Smooth muscle cell (in vitro differentiated cells): ENCODE results near the gene IRF5. TPM values are rescaled to one million over a fixed set of nuclear protein-coding genes. Genes with fewer than 3 reads are reported as not detected.

Source experiments
- DNase-seq: peaks from one replicate; lab custom pipeline; 2025; ENCODE audit not compliant: unreplicated experiment; lab: John Stamatoyannopoulos, UW
- H2AFZ ChIP-seq: fragments of 200-600 bp; sonication (generic); 2 replicates; pipeline ENCODE4 v1.6.0; 2016; ENCODE audit warnings: antibody characterized with exemption, low read depth, mild to moderate bottlenecking
- H3F3A ChIP-seq: fragments of 200-600 bp; sonication (generic); 2 replicates; pipeline ENCODE4 v1.6.0; 2017; ENCODE audit warnings: antibody characterized with exemption, low read depth
- H3K27ac ChIP-seq: fragments of 200-600 bp; sonication (generic); 2 replicates; pipeline ENCODE4 v1.5.1; 2016; ENCODE audit warnings: low read depth, mild to moderate bottlenecking
- H3K27me3 ChIP-seq: fragments of 200-600 bp; sonication (generic); 2 replicates; pipeline ENCODE4 v1.6.1; 2016; ENCODE audit warnings: low read depth, mild to moderate bottlenecking
- H3K36me3 ChIP-seq: fragments of 200-600 bp; sonication (generic); 2 replicates; pipeline ENCODE4 v1.5.1; 2016; ENCODE audit warnings: low read depth
- H3K4me1 ChIP-seq: fragments of 200-600 bp; sonication (generic); 2 replicates; pipeline ENCODE4 v1.5.1; 2016; ENCODE audit warnings: low read depth
- H3K4me2 ChIP-seq: fragments of 200-600 bp; sonication (generic); 2 replicates; pipeline ENCODE4 v1.6.0; 2016; ENCODE audit warnings: mild to moderate bottlenecking
- H3K4me3 ChIP-seq: fragments of 200-600 bp; sonication (generic); 2 replicates; pipeline ENCODE4 v1.5.1; 2016; ENCODE audit warnings: mild to moderate bottlenecking
- H3K79me2 ChIP-seq: fragments of 200-600 bp; sonication (generic); 2 replicates; pipeline ENCODE4 v1.6.0; 2016; ENCODE audit warnings: low read depth, mild to moderate bottlenecking
- H3K9ac ChIP-seq: fragments of 200-600 bp; sonication (generic); 2 replicates; pipeline ENCODE4 v1.6.0; 2016; ENCODE audit warnings: low read depth
- H3K9me3 ChIP-seq: fragments of 200-600 bp; sonication (generic); replicated peaks from 2 replicates; pipeline ENCODE4 v1.5.1; 2016; ENCODE audit warnings: low read depth
- H4K20me1 ChIP-seq: fragments of 200-600 bp; sonication (generic); 2 replicates; pipeline ENCODE4 v1.6.0; 2016; ENCODE audit warnings: low read depth
- WGBS: methylation state at CpG from one replicate; pipeline ENCODE4 v1.1.7; 2016; ENCODE audit warnings: low lambda C conversion rate; 5-methylcytosine and 5-hydroxymethylcytosine counted together
- polyA plus RNA-seq: library from polyadenylated mRNA; unstranded; fragments of >200 nt; fragmentation: Nextera tagmentation; extraction: Ambion mirVana; gene quantifications from 2 replicates; pipeline ENCODE4 v1.2.1, GENCODE V29; 2016
- total RNA-seq: library from RNA; depleted of rRNA; stranded (reverse); fragments of >200 nt; gene quantifications from 2 replicates; pipeline ENCODE4 v1.2.3, GENCODE V29; 2014
- TF ChIP-seq, protein P1 (sequence below): fragments of 200-600 bp; sonication (generic); IDR thresholded peaks from 2 replicates; pipeline ENCODE4 v1.5.1; 2017; ENCODE audit warnings: borderline replicate concordance, mild to moderate bottlenecking, antibody characterized with exemption; ENCODE audit not compliant: insufficient read depth, poor library complexity, severe bottlenecking

The IRF5 gene
- total and polyA plus RNA-seq, 2 experiments from 2014 or later: 0.35 to 0.76 TPM

DNA sequence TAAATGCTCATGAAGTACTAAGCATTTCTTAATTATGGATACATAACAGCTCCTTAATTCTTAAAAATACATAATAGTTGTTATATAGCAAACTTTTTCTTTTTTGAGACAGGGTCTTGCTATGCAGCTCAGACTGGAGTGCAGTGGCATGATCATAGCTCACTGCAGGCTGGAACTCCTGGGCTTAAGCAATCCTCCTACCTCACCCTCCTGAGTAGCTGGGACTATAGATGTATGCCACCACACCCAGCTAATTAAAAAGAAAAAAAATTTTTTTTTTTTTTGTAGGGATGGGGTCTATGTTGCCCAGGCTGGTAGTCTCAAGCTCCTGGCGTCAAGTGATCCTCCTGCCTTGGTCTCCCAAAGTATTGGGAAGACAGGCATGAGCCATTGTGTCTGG, 30.9 kb downstream of the IRF5 start:
- Histone ChIP-seq H4K20me1 (peaks cover 3% of the 10 kb centered on the region), H2AFZ (no peak overlapping the region), H3K9ac (no peak overlapping the region), H3K27me3 (no peaks in the 10 kb centered on the region), H3K4me3 (no peak overlapping the region), H3K9me3 (no peaks in the 10 kb centered on the region), H3K79me2 (no peaks in the 10 kb centered on the region), H3K4me1 (no peaks in the 10 kb centered on the region), H3K27ac (no peak overlapping the region), H3F3A (no peaks in the 10 kb centered on the region), H3K4me2 (no peak overlapping the region), H3K36me3 (peaks cover 39% of the 10 kb centered on the region)
- 96% methylated on average over 1 of the region's 1 CpG for WGBS
- no peak for DNase-seq
- TF ChIP-seq, protein P1, sequence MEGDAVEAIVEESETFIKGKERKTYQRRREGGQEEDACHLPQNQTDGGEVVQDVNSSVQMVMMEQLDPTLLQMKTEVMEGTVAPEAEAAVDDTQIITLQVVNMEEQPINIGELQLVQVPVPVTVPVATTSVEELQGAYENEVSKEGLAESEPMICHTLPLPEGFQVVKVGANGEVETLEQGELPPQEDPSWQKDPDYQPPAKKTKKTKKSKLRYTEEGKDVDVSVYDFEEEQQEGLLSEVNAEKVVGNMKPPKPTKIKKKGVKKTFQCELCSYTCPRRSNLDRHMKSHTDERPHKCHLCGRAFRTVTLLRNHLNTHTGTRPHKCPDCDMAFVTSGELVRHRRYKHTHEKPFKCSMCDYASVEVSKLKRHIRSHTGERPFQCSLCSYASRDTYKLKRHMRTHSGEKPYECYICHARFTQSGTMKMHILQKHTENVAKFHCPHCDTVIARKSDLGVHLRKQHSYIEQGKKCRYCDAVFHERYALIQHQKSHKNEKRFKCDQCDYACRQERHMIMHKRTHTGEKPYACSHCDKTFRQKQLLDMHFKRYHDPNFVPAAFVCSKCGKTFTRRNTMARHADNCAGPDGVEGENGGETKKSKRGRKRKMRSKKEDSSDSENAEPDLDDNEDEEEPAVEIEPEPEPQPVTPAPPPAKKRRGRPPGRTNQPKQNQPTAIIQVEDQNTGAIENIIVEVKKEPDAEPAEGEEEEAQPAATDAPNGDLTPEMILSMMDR: no peak

DNA sequence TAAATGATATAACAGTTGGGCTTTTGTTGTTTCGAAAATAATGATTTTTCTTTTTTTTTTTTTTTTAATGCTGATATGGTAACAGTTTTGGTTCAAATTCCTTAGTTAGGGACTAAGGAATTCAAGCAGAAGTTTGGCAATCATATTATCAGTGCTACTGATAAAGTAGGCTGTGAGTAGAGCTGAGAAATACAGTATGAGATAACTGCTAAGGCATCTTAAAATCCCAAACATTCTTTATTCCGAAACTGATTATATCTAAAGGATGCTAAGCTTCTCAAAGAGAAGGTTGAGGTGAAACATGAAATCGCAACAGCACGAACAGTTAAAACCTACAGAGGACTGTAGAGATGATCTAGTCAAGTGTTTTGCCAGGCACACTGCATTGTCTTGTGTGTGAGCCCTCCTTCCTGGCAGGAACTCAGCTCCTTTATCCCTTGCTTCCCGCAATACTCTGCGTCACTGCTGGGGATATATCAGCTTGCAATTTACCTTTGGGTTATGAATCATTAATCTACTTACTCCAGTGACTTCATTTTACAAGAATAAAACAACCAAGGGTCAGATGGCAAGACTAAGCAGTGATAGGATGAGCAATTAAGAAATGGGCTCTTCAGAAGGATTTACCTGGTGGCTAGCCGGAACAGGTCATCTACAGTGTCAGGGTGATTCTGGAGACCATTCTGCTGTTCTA, 36.7 kb downstream of the IRF5 start:
- H3F3A ChIP-seq: no peaks in the 10 kb centered on the region
- no peaks in the 10 kb centered on the region for H3K4me1 ChIP-seq
- H3K9ac ChIP-seq: no peak overlapping the region
- no peaks in the 10 kb centered on the region for H3K9me3 ChIP-seq
- H4K20me1 ChIP-seq: no peaks in the 10 kb centered on the region
- 81% methylated on average over 7 of the region's 7 CpGs for WGBS
- DNase-seq: no peak
- H3K4me3 ChIP-seq: no peak overlapping the region
- H3K79me2 ChIP-seq: no peaks in the 10 kb centered on the region
- no peak overlapping the region for H3K27ac ChIP-seq
- H3K36me3 ChIP-seq: peaks cover 40% of the 10 kb centered on the region
- TF ChIP-seq, protein P1: no peak
- H3K4me2 ChIP-seq: no peak overlapping the region
- no peaks in the 10 kb centered on the region for H3K27me3 ChIP-seq
- no peak overlapping the region for H2AFZ ChIP-seq

DNA sequence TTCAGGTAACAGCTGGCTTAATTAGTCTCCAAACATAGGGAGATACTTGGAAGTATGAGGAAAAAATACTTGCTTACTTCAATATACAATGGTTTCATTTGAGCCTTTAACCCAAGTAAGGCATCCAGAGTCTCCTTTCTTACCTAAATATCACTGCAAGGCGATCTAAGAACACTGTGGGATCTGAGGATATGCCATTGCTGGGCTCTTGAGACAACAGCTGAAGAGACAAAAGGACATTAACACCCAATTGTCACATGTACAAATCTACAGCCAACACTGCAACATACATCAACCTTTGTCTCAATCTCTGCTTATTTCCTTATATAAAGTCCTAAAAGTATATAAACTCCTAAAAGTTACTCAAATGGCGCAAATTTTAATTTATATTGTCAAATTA, 44.4 kb downstream of the IRF5 start:
- Histone ChIP-seq H3K9me3 (no peaks in the 10 kb centered on the region), H3K27me3 (no peaks in the 10 kb centered on the region), H4K20me1 (peaks cover 3% of the 10 kb centered on the region), H3K4me1 (no peaks in the 10 kb centered on the region), H3K27ac (no peak overlapping the region), H3K36me3 (peaks cover 27% of the 10 kb centered on the region), H3K79me2 (no peaks in the 10 kb centered on the region), H3K4me2 (no peak overlapping the region), H3K4me3 (no peak overlapping the region), H3F3A (no peaks in the 10 kb centered on the region), H2AFZ (no peak overlapping the region), H3K9ac (no peak overlapping the region)
- 100% methylated on average over 2 of the region's 2 CpGs for WGBS
- DNase-seq: no peak
- TF ChIP-seq, protein P1: no peak

DNA sequence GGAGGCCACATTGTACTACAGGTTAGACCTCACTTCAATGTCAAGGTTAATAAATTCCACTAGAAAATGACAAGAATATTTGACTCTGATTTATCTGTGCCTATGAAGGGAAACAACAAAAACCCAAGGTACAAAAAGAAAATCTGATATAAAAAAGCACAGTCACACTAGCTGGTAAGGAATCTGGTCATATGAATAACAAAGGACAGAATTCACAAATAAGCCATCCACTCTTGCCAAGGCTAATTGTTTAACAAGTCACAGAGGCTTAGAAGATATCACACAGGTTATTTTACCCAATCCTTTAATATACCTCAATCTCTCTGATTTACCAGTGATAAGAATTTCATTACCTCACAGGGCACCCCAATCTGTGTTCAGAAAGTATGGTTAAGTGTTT, 47.9 kb downstream of the IRF5 start:
- TF ChIP-seq, protein P1: no peak
- Histone ChIP-seq H3K4me2 (no peak overlapping the region), H3K27me3 (no peaks in the 10 kb centered on the region), H2AFZ (no peak overlapping the region), H3K4me1 (no peaks in the 10 kb centered on the region), H3K79me2 (no peaks in the 10 kb centered on the region), H3K9ac (no peak overlapping the region), H3K36me3 (peaks cover 40% of the 10 kb centered on the region), H4K20me1 (peaks cover 3% of the 10 kb centered on the region), H3K27ac (no peak overlapping the region), H3F3A (no peaks in the 10 kb centered on the region), H3K9me3 (no peaks in the 10 kb centered on the region), H3K4me3 (no peak overlapping the region)
- no peak for DNase-seq
